T follicular helper cell (primary cell): ENCODE data around the gene RNF125.
A peak's percentile ranks its signal among the peaks of the same experiment; 100 is the strongest.
"Not testable (repeated sequence)": the region's sequence is repeated elsewhere in the genome, so short reads cannot be mapped to it uniquely, and the experiment has no call there.

Source experiments
- DNase-seq: peaks from one replicate; pipeline ENCODE4 v3.0.0-alpha.2; 2020; ENCODE audit warnings: low read depth

Gene RNF125

DNA sequence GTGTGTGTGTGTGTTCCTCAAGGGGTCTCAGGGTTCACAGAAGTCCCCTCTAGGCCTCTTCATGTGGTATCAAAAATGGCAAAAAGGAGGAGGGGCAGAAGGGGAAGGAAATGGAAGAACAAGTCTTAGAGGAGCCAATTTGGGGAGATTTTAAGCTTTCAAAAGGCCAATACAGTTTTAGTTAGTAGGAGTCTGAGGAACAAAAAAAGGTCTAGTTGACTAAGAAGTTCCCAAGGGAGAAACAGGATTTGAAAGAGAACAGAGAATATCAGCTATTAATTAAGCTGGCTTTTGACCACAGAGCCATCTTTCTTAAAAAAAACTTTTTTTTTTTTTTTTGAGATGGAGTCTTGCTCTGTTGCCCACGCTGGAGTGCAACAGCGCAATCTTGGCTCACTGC, 7.1 kb downstream of the RNF125 start:
- no peak for DNase-seq

DNA sequence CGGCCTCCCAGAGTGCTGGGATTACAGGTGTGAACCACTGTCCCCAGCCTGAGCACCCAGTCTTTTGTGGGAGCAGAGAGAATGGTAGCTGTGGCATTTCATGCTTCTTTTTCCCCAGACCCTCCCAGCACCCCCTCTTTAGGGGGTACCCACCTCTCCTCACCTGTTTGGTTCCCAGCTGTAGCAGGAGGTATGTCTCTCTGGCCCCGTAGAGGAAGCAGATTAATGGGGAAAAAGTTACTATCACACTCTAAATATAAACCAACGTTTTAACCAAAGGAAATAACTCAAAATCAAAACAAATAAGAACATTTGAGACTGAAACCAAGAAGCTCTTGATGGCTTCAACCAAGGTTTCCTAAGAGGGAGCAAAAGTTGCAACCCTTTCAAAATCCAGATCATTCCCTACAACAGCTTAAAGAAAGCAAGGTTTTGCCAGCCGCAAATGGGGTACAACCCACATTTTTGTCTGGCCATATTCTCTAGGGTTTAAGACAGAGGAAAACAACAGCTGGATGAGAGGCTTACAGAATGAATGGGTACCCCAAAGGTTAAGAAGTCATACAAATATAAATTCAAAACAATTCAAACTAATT, 8.0 kb downstream of the RNF125 start:
- DNase-seq: no peak

DNA sequence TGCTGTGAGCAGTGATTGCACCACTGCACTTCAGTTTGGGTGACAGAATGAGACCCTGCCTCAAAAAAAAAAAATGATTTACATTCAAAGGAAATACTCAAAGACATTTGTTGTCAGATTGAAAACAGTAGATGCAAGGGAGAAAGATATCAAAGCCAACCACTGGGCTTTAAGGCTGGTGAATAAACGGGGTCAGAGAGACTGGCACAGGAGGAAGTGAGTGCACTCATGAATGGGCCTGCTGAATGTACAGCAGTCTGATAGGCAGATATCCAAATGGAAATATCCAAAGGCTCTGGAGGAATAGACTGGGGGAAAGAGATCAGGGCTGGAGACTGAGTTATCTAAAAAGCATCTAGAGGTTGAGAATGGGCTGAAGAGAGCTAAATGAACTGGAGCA, 10.9 kb downstream of the RNF125 start:
- DNase-seq: no peak

DNA sequence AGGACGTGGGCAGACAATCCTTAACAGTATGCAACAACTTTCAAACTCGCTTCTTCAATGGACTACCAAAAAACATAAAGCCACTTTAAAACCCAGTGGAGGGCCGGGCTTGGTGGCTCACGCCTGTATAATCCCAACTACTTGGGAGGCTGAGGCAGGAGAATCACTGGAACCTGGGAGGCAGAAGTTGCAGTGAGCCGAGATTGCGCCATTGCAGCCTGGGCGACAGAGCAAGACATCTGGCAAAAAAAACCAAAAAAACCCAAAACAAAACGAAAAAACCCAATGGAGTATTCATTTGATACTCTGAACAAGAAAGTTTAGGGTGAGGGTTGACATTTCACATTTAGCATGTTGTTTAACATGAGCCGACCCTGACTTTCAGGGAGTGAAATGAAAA, 14.0 kb downstream of the RNF125 start:
- DNase-seq: no peak

DNA sequence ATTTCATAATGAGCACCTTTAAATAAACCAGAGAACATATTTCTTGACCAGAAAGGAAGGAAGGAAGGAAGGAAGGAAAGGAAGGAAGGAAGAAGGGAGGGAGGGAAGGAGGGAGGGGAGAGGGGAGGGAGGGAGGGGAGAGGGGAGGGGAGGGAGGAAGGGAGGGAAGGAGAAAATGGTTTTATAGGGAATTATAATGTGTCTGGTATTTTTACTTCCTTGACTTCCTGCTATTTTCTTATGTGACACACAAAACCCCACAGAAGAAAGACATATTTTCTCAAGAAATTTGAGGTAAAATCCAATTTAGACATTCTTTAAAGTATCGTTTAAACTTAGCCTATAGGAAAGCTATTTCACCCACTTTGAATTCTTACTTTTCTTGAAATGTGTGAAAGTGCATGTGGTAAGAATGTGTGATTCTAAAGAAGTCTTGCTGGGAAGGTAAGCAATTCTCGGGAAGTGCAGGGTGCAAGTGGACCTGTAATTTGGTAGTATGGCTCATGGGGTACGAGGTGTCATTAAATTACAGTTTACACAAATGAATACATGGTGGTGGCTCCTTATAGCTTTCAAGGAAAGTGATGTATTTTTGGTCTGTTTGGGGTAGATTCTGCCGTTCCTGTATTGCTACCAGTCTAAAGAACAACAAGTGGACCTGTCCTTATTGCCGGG, 18.0 kb downstream of the RNF125 start:
- DNase-seq: no peak

DNA sequence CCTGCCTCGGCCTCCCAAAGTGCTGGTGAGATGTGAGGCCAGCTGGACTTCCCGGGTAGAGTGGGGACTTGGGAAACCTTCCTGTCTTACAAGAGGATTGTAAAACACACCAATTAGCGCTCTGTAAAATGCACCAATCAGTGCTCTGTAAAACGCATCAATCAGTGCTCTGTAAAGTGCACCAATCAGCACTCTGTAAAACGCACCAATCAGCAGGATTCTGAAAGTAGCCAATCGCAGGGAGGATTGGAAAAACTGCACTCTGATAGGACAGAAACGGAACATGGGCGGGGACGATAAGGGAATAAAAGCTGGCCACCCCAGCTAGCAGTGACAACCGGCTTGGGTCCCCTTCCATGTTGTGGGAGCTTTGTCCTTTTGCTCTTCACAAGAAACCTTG, 19.0 kb downstream of the RNF125 start:
- DNase-seq: no peak

DNA sequence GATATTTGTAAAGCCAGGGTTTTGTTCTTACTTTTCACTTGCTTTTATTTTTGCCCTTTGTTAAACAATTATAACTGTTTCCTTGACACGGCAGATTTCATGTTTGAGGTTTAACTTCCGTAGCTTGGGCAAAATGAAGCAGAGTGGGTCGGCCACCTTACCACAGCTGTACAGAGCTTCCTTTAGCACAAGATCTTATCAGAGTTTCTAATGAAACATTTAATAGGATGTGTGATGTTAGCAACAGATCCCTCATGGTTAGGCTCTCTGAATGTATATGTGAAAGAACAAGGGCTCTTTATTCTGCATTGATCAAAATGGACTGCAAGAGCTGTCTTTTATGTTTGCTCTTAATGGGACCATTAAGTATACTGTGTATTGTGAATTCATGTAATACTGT, 22.3 kb downstream of the RNF125 start:
- DNase-seq: peak; percentile 34

DNA sequence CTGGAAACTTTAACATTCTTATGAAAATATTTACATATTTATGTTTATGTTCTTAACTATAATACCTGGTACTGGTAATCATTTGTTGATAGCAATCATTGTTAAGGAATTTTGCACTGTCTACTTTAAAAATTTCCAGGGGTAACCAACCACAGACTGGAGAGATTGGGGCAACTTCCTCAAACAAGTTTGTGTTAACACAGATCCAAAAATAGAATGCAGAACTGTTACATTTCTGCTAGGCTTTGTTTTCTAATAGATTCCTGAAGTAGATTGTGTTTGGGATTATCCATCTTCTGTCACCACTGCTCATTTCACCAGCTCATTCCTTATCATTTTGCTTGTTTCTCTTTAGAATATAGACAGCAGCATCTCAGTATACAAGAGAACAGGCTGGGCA, 23.7 kb downstream of the RNF125 start:
- DNase-seq: no peak

DNA sequence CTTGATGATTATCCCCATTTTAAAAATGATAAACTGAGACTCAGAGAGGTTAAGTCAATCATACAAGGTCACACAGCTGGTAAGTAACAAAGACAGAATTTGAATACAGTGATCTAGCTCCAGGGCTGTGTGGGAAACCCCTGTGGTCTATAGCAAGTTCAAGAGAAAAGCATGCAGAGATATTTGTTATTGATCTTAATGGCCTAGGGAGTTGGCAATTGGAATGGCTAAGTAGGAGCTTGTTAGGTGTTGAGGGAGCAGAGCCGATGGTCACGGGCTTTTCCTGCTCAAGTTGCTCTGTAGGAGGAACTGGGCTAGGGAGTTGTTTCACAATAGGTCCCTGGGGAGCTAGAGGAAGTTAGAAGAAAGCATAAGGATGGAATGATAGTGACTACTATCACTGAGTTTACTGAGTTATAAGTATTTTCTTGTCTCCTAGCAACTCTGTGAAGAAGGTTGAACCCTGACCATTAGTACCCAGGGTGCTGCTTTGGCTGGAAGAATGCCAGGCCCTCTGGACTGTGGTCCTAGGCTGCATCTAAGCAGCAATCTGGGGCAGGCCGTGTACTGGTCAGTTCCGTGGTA, 30.0 kb downstream of the RNF125 start:
- DNase-seq: no peak

DNA sequence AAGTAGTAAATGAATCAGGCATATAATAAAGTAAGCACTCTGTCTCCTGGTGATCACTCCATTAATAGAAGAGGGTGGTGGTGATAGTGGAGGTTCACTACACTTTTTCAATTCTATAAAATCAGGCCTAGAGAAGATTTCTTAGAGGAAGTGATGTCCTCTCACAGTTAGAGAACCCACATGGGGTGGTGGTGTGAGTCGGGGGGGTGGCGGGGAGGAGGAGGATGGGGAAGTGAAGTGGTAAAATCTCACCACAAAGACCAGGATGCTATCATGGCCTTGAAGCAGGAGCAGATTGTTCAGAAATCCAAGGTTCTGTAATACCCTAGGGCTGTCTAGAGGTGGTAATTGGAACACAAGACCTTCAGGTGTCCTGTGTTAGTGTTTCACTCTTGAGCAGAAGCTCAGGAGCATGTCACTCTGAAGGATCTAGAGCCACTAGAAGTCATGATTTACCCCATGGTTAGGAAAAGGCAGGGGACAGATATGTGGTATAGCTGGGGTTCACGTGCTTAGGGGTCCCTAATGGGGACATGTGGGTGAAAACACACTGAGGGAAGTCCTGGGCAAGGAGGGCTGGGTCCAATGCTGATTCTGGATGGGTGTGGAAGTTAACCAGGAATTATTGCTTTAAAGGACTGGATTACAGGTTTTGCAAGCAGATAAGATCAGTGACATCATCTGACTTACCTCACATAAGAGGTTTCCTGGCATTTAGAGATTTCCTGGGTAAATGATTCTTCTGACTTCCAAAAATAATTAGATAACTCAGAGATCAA, 31.0 kb downstream of the RNF125 start:
- DNase-seq: no peak

DNA sequence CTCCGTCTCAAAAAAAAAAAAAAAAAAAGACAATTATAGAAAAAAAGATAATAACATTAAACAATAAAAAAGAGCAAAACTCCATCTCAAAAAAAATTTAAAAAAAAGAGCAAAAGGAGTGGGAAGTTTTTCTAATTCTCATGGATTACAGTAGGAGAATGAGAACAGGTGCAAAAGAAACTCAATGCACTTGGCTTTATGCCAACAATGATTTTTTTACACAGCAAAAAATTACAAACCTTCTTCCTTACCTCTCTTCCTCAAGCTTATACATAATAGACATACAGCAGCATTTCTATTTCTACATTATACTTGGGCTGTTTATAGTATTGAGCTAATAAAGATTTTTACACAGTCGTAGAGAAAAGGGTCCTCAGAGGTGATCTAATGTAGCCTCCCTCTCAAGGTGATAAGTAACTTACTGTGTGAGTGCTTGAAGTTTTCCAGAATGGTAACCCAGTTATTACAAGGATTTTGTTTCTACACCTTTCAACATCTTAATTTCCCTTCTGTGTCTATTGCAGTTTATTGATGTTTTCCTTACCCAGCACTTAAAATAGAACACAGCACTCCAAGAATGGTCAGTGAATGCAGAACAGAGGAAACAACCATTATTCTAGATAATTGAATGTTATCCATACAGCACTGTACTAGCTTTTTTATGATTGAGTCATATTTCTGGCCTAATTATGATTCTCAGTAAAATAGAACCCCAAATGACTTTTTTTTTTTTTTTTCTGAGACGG, 38.2 kb downstream of the RNF125 start:
- DNase-seq: no peak

DNA sequence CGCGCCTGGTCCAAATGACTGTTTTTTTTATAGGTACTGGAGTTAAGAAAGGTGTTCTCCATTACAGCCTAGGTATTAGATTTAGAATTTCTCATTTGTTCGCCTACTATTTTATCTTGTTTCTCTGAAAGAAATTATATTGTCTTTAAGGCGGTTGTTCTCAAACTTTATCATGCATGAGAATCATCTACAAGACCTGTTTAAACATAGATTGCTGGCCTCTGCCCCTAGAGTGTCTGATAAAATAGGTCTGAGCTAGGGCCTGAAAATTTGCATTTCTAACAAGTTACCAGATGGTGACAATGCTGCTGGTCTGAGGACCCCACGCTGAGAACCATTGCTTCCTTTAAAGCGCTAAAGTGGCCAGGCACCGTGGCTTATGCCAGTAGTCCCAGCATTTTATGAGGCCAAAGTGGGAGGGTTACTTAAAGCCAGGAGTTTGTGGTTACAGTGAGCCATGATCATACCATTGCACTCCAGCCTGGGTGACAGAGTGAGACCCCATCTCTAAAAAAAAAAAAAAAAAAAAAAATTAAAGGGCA, 39.1 kb downstream of the RNF125 start:
- DNase-seq: no peak

DNA sequence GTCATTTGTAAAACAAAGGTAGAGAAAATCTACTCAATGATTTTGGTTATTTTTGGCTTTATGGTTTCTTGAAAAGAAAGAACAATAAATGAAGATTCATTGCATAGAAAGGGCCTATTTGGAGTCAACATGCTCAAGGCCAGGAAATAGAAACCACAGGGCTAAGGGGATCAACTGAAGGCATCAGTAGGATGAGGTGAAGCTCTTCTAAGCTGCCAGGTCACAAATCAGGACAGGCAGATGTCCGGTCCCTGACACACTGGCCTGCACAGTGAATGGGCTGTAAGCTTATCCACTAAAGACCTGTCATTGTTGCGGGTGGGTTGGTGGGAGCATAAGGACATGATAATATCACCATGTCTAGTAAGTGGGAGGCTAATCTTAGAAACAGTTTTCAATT, 41.4 kb downstream of the RNF125 start:
- no peak for DNase-seq

DNA sequence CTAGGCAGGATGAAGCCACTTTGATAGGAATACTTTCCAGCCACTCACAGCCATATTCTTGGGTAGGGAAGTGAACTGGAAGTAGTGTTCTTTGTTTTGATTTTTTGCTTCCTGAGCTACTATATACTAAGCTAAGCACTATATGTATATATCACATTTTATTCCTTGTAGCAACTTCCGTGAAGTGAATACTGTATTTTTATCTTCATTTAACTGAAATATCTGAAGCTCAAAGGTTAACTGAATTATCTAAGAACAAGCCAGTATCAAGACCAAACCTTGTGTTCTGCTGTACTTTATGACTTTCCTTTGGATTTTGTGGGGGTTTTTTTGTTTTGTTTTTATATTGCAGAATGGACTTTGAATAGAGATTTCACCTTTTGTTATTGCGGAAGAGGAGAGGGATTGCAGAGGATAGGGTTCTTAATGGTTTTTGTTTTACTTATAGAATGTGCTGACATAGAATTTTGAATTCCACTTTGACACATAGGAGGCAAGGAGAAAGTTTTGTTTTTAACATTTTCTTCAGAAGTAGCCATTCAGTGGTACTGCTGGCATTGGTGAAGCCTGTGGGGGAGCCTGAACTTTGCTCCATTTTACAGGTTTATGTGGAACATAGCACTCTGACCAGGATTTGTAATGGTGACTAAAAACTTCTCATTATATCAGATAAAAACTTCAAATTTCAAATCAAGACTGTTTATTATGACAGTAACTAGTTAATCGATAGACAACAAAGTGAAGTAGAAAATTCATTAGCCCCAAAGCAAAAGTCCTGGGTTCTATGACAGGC, 48.9 kb downstream of the RNF125 start:
- DNase-seq: no peak

DNA sequence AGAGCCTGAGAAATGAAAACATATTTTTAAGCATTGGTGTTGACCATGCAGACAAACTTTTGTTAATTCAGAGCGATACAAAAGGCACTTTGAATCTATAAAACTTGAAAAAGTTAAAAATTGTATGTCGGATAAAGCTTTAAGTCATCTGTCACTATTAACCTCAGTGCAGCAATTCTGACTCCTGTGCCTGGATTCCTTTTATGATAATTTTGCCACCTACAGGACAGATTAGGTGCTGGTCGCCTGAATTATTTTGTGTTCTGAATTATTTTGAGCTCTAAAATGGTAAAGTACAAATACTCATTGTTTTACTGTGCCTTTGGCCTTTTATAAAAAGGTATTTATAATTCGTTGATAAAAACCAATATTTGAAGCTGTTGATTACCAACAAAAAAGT, 53.7 kb downstream of the RNF125 start:
- DNase-seq: no peak

DNA sequence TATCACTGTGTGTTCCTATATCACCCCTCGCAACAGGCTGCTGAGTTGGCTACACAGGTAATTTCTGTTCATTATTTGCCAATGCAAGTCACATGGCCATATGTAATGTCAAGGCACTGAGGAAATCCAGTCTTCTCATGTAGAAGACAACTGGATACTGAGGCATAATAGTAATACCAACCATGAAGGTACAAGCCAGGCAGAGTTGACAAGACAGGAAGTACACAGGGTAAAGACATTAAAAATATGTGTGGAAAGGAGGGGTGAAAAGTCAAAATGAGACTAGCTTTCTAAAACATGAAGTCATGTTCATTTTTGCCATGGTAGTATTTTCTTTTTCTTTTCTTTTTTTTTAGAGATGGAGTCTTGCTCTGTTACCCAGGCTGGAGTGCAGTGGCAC, 55.6 kb downstream of the RNF125 start:
- no peak for DNase-seq

DNA sequence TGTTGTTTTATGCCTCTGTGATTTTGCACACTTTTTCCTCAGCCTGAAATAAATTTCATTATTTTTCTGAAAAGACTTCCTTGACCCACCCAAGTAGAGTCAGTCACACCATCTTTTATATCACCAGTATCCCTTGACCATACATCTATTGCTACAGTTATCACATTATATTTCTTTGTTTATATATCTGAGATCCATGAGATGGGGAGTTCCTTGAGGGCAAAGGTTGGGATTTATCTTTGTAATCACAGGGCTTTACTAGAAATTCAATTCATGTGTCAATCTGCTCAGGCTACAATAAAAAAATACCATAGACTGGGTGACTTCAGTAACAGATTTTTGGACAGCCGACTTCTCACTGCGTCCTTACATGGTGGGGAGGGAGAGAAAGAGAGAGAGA, 60.2 kb downstream of the RNF125 start:
- DNase-seq: no peak

DNA sequence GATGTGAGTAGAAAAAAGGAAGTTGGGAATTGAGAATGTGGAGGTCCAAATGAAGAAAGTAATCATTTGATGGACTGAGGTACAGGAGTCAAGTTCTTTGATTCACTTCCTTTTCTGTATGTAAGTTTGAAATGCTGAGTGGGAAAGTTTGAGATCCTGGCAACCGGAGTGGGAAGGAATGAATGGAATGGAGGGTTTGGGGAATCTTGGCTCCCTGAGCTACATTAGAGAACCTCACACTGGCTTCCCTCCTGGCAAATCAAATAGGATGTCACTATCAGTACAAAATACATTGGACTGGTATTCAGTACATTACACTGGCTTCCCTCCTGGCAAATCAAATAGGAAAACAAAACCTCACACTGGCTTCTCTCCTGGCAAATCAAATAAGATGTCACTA, 63.3 kb downstream of the RNF125 start:
- no peak for DNase-seq

DNA sequence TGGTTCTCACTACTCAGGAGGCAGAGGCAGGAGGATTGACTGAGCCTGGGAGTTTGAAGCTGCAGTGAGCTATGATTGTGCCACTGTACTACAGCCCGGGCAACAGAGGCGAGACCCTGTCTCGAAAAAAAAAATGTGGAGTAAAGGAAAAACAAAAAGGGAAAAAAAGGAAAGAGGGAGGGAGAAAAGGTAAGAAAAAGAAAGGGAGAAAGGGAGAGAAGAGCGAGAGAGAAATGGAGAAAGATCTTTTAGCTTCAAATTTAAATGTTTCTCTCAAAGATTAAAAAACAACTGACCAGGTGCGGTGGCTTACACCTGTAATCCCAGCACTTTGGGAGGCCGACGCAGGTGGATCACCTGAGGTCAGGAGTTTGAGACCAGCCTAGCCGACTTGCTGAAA, 65.2 kb downstream of the RNF125 start:
- DNase-seq: no peak

DNA sequence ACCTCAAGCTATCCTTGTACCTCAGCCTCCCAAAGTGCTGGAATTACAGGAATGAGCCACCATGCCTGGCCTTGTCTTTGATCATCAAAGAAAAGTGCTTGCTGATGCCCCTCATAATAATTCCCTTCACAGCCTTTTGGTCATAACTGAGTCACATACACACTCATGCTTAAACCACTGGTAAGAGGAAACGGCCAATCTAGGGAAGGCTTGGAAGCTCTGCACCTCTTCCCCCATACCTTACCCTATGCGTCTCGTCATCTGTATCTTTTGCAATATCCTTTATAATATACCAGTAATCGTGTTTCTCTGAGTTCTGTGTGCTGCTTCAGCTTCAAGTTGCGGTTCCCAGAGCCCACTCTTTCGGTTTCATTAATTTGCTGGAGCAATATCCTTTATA, 68.3 kb downstream of the RNF125 start:
- DNase-seq: no peak

DNA sequence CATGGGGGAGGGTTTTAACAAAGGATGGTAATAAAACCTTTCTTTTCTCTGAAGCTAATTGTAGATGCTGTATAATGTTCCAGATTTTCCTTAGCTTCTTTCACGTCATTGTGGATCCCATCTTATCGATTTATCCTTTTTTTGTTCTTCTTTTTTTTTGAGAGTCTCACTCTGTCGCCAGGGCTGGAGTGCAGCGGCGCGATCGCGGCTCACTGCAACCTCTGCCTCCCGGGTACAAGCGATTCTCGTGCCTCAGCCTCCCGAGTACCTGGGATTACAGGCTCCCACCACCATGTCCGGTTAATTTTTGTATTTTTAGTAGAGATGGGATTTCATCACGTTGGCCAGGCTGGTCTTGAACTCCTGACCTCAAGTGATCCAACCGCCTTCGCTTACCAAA, 72.2 kb downstream of the RNF125 start:
- DNase-seq: not testable (repeated sequence)
